ENCODE data around the gene FMNL2.

GRCh38 chr2:152455738-152456137 is 120.8 kb downstream of the FMNL2 start:
- no peak for TF ChIP-seq EZH2 (IDR thresholded peaks at IDR 0.05; ENCODE audit: insufficient read depth, poor library complexity, severe bottlenecking)
- no peak for TF ChIP-seq EZH2phosphoT487 (IDR thresholded peaks at IDR 0.05; ENCODE audit: insufficient read depth, low read depth)
